ENCODE results near the gene COL15A1.
"Not testable (repeated sequence)": the region's sequence is repeated elsewhere in the genome, so short reads cannot be mapped to it uniquely, and the experiment has no call there.

COL15A1 gene

GRCh38 chr9:99008203-99008602 is 64.5 kb downstream of the COL15A1 start:
- in situ Hi-C loops (cut with MboI; ENCODE audit: low sequenced_read_pairs): no loop called here

- in situ Hi-C loops (cut with MboI; ENCODE audit: low sequenced_read_pairs): not testable (repeated sequence)
Measured at GRCh38 chr9:99010393-99010792, 66.7 kb downstream of the COL15A1 start.

GRCh38 chr9:99011161-99011709 is 67.5 kb downstream of the COL15A1 start:
- in situ Hi-C loops (cut with MboI; ENCODE audit: low sequenced_read_pairs): no loop called here

- in situ Hi-C loops (cut with MboI; ENCODE audit: low sequenced_read_pairs): no loop called here
Measured at GRCh38 chr9:99012957-99013512, 69.3 kb downstream of the COL15A1 start.

GRCh38 chr9:99013550-99013949 is 69.8 kb downstream of the COL15A1 start:
- in situ Hi-C loops (cut with MboI; ENCODE audit: low sequenced_read_pairs): no loop called here

GRCh38 chr9:99015448-99015847 is 71.7 kb downstream of the COL15A1 start:
- in situ Hi-C loops (cut with MboI; ENCODE audit: low sequenced_read_pairs): no loop called here

- in situ Hi-C loops (cut with MboI; ENCODE audit: low sequenced_read_pairs): no loop called here
Measured at GRCh38 chr9:99015890-99016289, 72.2 kb downstream of the COL15A1 start.

GRCh38 chr9:99016681-99017387 is 73.1 kb downstream of the COL15A1 start:
- in situ Hi-C loops (cut with MboI; ENCODE audit: low sequenced_read_pairs): no loop called here

- in situ Hi-C loops (cut with MboI; ENCODE audit: low sequenced_read_pairs): no loop called here
Measured at GRCh38 chr9:99018653-99019052, 74.9 kb downstream of the COL15A1 start.

GRCh38 chr9:99019510-99020331 is 76.0 kb downstream of the COL15A1 start:
- in situ Hi-C loops (cut with MboI; ENCODE audit: low sequenced_read_pairs): no loop called here

GRCh38 chr9:99020786-99021436 is 77.2 kb downstream of the COL15A1 start:
- in situ Hi-C loops (cut with MboI; ENCODE audit: low sequenced_read_pairs): no loop called here

GRCh38 chr9:99021512-99021911 is 77.8 kb downstream of the COL15A1 start:
- in situ Hi-C loops (cut with MboI; ENCODE audit: low sequenced_read_pairs): no loop called here

- in situ Hi-C loops (cut with MboI; ENCODE audit: low sequenced_read_pairs): no loop called here
Measured at GRCh38 chr9:99023231-99023630, 79.5 kb downstream of the COL15A1 start.

GRCh38 chr9:99023831-99024230 is 80.1 kb downstream of the COL15A1 start:
- in situ Hi-C loops (cut with MboI; ENCODE audit: low sequenced_read_pairs): no loop called here

GRCh38 chr9:99024959-99025358 is 81.3 kb downstream of the COL15A1 start:
- in situ Hi-C loops (cut with MboI; ENCODE audit: low sequenced_read_pairs): no loop called here

- in situ Hi-C loops (cut with MboI; ENCODE audit: low sequenced_read_pairs): no loop called here
Measured at GRCh38 chr9:99025616-99026270, 82.0 kb downstream of the COL15A1 start.

- in situ Hi-C loops (cut with MboI; ENCODE audit: low sequenced_read_pairs): no loop called here
Measured at GRCh38 chr9:99026271-99026955, 82.7 kb downstream of the COL15A1 start.

- in situ Hi-C loops (cut with MboI; ENCODE audit: low sequenced_read_pairs): no loop called here
Measured at GRCh38 chr9:99026956-99027298, 83.2 kb downstream of the COL15A1 start.

GRCh38 chr9:99027443-99027842 is 83.7 kb downstream of the COL15A1 start:
- in situ Hi-C loops (cut with MboI; ENCODE audit: low sequenced_read_pairs): no loop called here

- in situ Hi-C loops (cut with MboI; ENCODE audit: low sequenced_read_pairs): no loop called here
Measured at GRCh38 chr9:99029083-99029645, 85.5 kb downstream of the COL15A1 start.
